GM19468 (cell line): ENCODE data around the gene GPATCH2L.
A peak's percentile ranks its signal among the peaks of the same experiment; 100 is the strongest.

ENCODE experiments used
- ATAC-seq: cut with Tn5 transposase; IDR thresholded peaks from one replicate; pipeline ENCODE4 v1.9.1; 2021; ENCODE audit warnings: mild to moderate bottlenecking, moderate library complexity, moderate number of reproducible peaks; ENCODE audit not compliant: unreplicated experiment; ENCODE audit errors: extremely low read depth

Gene GPATCH2L

DNA sequence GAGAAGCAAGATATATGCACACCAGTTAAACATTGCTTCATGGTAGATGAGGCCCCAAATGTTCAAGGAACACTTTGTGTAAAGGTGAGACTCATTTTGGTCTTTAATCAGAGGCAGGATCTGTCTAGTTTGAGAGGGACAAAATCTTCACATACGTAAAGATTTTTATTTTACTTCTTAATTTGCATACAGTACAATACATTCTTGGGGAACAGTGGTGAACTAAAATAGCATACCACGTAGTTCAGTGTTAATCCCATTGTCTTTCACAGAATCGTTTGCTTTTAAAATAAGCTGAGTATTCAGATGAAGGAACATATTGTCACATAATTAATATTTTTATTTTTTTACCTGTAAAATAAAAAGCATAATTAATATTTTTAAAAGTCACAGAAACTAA, 43.3 kb downstream of the GPATCH2L start:
- ATAC-seq: no peak

DNA sequence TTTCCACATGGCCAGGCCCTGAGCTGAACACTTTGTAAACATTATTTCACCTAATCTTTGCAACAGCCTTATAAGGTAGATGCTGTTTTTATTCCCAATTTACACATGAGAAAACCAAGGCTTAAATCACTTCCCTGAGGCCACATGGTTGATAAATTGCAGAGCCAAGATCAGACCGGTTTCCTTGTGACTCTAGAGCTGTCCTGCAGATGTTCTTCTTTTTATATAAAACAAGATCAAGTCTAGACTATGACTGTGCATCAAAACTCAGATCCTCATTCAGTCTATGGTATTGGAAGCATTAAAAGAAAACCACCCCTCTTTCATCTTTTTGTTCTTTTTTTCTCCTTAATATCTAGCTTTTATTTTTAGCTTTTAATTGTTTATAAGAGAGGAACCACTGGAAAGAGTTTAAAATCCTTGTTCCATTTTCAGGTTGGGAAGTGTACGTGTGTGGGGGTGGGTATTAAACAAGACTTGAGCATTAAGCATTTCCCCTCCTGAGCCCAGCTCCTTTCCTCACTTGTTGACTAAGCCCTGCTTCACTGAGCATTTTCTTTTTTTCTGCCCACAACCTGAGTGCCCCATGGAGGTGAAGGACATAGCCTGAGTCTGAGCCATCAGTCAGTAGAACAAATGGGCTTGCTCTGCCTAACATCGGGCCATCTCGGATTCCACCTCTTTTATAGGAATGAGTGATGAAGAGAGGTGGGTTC, 45.4 kb downstream of the GPATCH2L start:
- no peak for ATAC-seq

DNA sequence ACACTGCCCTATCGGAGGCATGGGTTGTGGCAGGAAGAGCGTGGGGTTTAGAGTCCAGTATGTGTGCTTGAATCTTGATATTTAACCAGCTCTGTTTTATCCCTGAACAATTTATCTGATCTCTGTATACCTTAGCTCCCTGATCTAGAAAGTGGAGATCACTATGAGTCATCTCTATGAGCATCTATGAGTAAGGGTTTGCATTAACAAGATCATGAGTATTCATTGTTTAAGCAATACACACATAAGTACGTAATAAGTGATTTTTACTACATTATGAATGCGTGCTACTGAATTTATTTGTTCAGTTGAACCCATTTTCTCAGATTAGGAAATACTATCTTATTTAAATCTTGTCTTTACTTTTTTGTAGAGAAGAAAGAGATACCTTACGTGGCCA, 49.4 kb downstream of the GPATCH2L start:
- no peak for ATAC-seq

DNA sequence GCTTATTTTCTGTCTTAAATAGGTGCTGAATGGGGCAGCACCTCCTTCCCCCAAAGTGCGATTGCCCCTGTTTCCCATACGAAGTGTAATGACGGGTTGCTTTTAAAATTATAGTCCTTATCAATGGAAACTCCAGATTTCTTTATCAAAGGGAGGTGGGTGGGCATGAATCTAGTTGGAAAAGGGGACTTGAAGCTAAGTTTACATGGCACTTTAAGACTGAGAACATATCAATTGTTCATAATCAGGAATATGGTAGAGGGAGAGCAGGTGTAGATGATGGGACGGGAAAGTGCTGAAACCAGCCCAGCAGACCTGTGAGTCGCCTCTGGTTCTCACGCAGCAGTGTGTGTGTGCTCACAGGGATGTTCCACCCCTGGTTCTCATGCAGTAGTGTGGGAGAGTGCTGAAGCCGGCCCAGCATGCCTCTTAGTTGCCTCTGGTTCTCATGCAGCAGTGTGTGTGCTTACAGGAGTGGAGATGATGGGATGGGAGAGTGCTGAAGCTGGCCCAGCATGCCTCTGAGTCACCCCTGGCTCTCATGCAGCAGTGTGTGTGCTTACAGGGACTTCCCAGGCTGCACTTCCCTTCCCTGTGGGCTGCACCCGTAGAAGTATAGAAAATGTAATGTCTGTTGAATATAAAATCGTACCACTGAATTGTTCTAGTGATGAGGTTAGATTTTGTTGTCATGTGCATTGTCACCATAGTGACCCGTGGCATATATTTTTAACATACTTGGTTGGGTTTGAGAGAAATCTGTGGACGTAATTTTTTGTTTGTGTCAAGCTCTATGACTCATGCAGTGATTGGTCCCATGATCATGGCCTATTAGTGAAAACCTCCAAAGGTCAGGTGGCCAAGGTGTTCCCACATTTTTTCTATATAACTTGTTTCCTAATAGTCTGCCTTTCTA, 51.6 kb downstream of the GPATCH2L start:
- ATAC-seq: no peak

DNA sequence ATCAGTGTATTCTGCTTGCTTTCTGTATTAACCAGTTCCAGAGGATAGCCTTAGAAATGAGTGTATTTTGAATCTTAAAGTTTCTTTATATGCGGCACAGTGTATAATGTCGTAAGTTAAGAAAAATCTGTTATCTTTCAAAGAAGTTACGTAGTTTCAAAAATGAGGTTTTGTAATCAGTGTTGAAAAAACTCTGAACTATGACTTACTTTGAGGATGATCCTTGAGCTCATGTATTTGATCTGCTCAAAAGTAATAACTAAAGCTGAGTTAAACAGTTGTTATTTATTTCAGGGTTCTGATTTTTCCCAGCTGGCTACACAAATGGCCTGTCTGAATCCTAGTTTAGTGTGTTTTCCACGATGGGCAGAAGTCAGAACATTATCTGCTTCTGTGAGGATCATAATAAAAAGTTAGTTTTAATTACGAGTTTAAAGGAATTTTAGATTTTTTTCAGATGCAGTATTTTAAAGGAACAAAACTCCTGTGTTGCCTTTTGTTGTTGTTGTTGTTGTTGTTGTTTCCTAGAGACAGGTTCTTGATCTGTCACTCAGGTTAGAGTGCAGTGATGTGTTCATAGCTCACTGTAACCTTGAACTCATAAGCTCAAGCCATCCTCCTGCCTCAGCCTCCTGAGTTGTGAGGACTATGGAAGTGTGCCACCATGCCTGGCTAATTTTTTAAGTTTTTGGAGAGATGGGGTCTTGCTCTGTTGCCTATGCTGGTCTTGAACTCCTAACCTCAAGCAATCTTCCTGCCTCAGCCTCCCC, 52.9 kb downstream of the GPATCH2L start:
- no peak for ATAC-seq

- ATAC-seq: no peak
Observed at GRCh38 chr14:76205708-76206107, 54.0 kb downstream of the GPATCH2L start.

DNA sequence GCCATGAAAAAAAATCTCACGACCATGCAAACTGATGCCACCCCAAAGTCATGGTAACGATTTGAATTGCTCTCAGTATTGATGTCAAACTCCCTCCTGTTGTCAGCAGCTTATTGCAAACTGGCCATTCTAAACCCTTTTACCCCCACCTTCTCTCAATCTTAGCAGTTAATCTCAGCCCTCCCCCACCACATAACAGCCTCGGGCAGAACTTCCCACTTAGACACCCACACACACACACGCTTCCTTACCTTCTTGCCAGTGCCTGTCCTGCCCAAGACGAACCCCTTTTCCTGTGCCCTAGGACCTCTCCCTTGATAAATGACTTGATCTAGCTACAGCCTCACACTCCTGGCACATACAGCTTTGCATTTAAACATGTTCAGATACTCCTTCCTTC, 56.6 kb downstream of the GPATCH2L start:
- ATAC-seq: no peak

GRCh38 chr14:76212242-76212641, 60.5 kb downstream of the GPATCH2L start:
- no peak for ATAC-seq

DNA sequence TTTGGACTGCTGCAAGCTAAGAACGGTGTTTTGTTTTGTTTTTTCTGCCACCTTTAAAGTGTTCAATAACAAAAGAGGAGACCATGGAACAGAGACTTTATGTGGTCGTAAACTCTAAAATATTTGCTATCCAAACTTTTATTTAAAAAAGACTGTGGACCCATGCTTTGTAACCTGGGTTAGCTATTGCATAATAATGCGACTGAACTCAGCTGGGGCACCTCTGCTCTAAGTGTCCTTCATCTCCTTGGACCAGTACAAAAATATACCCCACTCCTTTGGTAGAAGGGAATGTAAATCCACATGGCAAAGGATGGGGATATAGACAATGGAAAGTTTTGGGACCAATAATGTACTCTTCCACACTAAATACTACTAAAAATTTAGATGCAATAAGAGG, 65.5 kb downstream of the GPATCH2L start:
- ATAC-seq: no peak

DNA sequence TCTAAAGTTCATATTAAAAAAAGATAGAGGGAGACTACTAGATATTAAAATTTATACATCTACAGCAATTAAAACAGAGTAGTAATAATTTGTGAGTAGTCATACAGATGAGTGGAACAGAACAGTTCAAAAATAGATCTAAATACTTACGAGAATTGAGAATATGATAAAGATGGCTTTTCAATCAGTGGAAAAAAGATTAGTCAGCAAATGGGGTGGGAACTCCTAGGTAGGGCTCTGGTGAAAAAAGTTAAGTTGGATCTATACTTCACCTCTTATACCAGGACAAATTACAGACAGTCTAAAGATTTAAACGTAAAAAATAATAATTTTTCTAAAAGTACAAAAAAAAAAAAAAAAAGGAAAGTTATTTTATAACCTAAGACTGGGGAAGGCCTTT, 66.9 kb downstream of the GPATCH2L start:
- no peak for ATAC-seq

DNA sequence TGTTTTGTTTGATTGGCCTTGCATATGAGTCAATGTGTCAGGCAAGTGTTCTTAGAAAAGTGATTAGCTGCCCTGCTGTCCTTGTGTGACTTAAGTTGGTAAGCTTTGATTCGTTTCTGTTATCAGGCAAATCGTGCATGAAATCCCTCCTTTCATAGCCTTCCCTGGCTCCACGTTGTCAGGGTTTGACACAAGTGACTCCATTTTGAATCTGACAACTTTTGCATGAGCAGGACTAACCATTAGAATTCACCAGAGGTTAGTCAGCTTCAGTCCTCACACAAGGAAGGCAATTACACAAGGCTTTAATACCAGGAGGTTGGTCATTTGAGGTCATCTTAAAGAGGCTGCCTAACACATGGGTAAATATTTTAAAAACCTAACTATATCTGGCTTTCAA, 68.2 kb downstream of the GPATCH2L start:
- no peak for ATAC-seq

DNA sequence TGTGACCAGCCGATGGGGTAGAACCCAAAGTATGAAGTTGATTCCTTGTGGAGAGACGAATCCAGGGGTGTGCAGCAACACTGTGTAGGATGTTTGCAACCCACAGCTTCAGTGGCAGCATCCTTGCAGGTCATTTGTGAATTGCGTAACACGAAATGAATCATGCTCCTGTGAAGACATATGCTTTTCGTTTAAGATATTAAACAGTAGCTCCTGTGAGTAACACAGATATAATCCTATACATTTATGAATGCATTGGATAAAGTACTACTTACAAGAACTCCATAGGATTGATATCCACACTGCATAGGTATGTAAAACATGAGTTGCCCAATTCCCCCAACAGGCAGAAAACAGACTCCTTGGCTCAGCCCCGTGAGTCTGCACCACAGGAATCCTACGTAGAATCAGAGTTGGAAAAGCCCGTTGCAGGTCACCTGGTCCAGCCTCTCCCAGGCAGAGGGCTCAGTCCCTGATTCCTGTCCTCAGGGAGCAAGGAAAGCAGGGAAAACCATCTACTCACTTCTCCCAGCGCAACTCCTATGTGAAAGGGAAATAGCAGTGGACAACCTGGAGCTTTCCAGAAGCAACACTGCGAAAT, 75.8 kb downstream of the GPATCH2L start:
- no peak for ATAC-seq

DNA sequence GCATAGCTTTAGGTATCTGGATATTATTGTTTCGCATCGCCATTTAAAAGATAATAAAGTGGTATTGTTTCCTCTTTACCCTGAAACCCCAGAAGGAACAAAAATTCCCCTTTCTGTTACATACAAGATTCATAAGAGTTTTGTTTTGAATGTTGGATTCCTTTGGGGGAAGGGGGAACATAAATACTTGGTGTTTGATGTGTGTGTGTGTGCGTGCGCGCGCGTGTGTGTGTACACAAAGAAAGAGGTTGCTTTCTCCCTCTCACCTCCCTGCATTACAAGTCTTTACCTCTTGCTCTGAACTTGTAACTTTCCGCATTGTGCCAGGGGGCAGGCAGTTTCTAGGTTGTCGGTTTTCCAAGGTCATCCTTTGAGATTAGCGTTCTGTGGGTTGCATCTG, 76.4 kb downstream of the GPATCH2L start:
- ATAC-seq: no peak

DNA sequence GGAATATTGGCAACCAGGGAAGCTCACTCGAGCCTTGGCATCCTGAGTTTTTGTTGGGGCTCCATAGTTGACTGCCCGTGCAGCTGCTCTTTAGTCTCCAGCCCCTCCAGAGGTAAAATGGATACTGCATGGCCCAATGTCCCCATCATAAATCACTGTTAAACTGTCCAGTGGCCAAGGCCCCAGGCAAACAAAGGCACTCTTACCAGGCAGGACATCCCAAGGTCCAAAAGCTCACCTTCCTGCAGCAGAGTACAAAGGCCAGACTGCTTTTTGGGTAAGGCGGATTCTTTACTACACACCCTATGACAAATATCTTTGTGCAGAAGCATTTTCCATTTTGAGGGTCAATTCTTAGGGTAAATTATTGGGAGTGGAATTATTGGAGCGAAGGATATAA, 81.1 kb downstream of the GPATCH2L start:
- no peak for ATAC-seq

GRCh38 chr14:76235628-76236027, 83.9 kb downstream of the GPATCH2L start:
- no peak for ATAC-seq

DNA sequence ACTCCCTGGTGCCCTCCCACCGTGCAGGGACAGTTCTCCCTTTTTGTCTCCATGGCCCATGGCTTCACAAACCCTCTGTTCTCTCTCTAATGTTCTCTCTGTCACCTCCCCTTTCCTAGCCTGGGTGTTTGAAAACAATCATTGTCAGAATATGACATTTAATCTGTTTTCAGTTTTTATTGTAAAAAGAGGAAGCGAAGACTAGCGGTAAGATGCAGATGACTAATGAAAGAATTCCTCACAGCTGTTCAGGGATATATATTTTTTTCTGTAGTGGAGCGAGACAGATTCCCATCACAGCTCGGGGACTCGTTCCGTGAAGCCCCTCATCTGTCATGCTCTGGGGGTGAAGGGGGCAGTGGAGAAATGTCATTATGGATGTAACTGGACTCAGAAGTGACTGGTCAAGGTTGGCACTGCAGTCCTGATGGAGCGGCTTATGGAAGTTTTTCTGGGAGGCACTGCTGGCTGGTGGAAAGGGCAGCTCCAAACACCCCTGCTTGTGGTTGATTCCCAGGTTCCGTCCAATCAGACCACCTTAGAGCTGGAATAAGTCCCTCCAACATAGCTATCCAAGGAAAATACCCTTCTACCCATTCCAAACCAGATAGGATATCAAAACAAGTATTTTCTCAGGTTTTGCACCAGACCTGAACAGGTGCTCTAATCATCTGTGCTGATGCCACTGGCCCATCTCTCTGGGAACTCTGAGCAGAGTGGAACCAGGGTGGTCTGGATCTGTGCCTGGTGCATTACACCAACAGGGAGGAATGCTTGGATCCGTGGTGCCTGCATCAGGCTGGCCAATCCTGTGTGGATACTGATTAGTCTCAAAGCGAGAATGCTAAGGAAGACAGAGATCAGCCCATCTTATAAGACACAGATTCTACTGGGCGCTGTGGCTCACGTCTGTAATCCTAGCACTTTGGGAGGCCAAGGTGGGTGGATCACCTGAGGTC, 84.7 kb downstream of the GPATCH2L start:
- ATAC-seq: peak; percentile 51

DNA sequence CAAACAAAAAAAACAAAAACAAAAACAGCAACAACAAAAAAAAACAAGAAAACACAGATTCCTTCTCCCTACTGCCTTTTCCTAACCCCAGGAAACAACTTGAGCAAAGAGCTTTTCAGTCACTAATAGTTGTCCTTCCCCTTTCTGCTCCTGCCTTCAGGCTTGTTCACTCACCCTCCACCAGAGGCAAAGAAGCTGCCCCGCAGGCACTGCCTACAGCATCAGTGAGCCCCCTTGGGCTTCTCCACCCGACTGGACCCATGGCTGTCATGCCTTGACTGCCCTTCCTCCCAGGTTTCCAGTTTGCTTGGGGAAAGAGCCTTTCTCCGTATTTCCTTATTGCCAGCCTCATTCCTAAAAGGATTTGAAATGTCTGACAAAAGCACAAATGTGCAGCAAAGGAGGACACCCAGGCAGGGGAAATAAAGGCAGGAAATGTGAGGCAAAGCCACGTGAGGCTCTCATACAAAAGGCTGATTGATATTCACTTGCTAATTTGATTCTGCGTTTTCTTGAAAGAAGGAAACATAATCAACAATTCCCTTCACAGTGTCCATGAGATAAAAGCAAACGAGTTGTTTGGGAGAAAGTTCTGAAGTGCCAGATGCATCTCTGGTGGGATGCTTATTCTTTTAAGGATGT, 85.7 kb downstream of the GPATCH2L start:
- no peak for ATAC-seq

DNA sequence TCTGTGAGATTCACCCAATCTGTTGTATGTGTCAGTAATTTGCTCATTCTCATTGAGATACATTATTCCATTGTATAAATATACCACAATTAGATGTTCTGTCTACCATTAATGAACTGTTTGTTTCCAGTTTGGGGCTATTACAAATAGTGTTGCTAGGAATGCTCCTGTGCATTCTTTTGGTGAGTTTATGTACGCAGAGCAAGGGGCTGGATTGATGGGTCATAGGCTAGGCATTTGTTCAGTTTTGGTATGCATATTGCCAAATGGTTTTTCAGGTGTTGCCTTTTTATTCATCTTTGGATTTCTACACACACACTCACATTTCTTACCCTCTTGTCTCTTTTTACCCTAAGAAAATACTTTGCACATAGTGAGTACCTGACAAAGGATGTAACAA, 93.4 kb downstream of the GPATCH2L start:
- ATAC-seq: no peak

DNA sequence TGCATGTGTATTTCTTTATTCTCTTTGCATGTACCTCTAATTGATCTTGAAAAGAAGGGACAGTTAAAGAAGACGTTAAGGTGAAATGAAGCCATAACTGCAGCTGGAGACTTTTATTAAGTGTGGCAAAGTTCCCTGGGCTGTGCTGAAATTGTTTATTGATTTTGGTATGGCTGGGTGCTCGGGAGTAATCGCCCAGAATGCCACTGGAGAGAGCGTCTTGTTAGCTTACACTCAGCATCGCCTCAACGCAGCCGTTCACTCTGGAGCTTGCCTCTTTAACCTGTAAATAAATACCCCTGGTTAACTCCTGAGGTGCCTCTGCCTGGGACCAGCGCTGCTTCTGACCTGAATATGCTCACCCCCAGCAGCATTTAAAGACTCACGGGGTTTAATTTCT, 98.6 kb downstream of the GPATCH2L start:
- ATAC-seq: no peak
